Suprapubic skin (tissue), 4 donors: Measurements from ENCODE around the gene PLCG2. TPM values are rescaled to one million over a fixed set of nuclear protein-coding genes. Genes with fewer than 3 reads are reported as not detected.

Experiments used
- DNase-seq, 2 donors: peaks; one replicate each; pipeline ENCODE4 v3.0.0-alpha.2; 2019; ENCODE audit warnings: low spot score in 2 of 2
- H3K27ac ChIP-seq: fragments of 200-600 bp; sonication (generic); one replicate; pipeline ENCODE4 v1.5.1; 2019
- H3K27me3 ChIP-seq: fragments of 200-600 bp; sonication (generic); one replicate; pipeline ENCODE4 v1.5.1; 2019
- H3K36me3 ChIP-seq: fragments of 200-600 bp; sonication (generic); one replicate; pipeline ENCODE4 v1.5.1; 2019
- H3K4me1 ChIP-seq: fragments of 200-600 bp; sonication (generic); one replicate; pipeline ENCODE4 v1.5.1; 2019
- H3K4me3 ChIP-seq: fragments of 200-600 bp; sonication (generic); one replicate; pipeline ENCODE4 v1.5.1; 2019; ENCODE audit warnings: mild to moderate bottlenecking
- H3K9me3 ChIP-seq: fragments of 200-600 bp; sonication (generic); one replicate; pipeline ENCODE4 v1.5.1; 2019
- CTCF ChIP-seq, 2 donors: fragments of 200-600 bp in 1 of 2; fragments of 450-650 bp in 1 of 2; sonication (generic) in 1 of 2; IDR thresholded peaks; one replicate each; pipeline ENCODE4 v1.5.1; 2016 to 2019; ENCODE audit warnings: antibody characterized with exemption in 2 of 2, mild to moderate bottlenecking in 1 of 2, moderate library complexity in 1 of 2
- EP300 ChIP-seq: sonication (generic); formaldehyde crosslinking; IDR thresholded peaks from one replicate; pipeline ENCODE4 v1.6.1; 2017; ENCODE audit warnings: antibody characterized with exemption
- POLR2A ChIP-seq, 2 donors: fragments of 450-650 bp; IDR thresholded peaks; one replicate each; pipeline ENCODE4 v1.6.1; 2017; ENCODE audit warnings: antibody characterized with exemption in 2 of 2, mild to moderate bottlenecking in 2 of 2, moderate library complexity in 2 of 2
- POLR2AphosphoS5 ChIP-seq, 3 donors: sonication (generic); formaldehyde crosslinking; IDR thresholded peaks; one replicate each; pipeline ENCODE4 v1.6.1; 2017; ENCODE audit warnings: antibody characterized with exemption in 3 of 3
- WGBS: methylation state at CpG from one replicate; pipeline ENCODE4 v1.1.5; 2018; 5-methylcytosine and 5-hydroxymethylcytosine counted together
- total RNA-seq, 4 donors: library from RNA; depleted of rRNA; stranded (reverse); fragments of >200 nt; gene quantifications; one replicate each; pipeline ENCODE4 v1.1.0, GENCODE V29; 2016

PLCG2 gene
- total RNA-seq, 4 donors from 2014 or later, result 6.5 to 24.1 (median 10.5) TPM

GRCh38 chr16:81912395-81912794 lies 133.3 kb downstream of the PLCG2 start:
- TF ChIP-seq CTCF (IDR thresholded peaks at IDR 0.05) (no peak), EP300 (no peak), POLR2A (IDR thresholded peaks at IDR 0.05) (no peak), POLR2AphosphoS5 (IDR thresholded peaks at IDR 0.05) (no peak)
- Histone ChIP-seq H3K36me3 (peaks cover 6% of the 10 kb centered on the region), H3K9me3 (no peaks in the 10 kb centered on the region), H3K27me3 (no peaks in the 10 kb centered on the region), H3K27ac (no peak overlapping the region), H3K4me3 (no peak overlapping the region), H3K4me1 (peaks cover 7% of the 10 kb centered on the region)
- 86% methylated on average over 11 of the region's 14 CpGs for WGBS
- DNase-seq, result no peak

- WGBS, result 73% methylated on average over 5 of the region's 5 CpGs
- Histone ChIP-seq H3K36me3 (peaks cover 6% of the 10 kb centered on the region), H3K27me3 (no peaks in the 10 kb centered on the region), H3K27ac (no peak overlapping the region), H3K4me1 (peaks cover 7% of the 10 kb centered on the region), H3K9me3 (no peaks in the 10 kb centered on the region), H3K4me3 (no peak overlapping the region)
- no peak for TF ChIP-seq EP300
- TF ChIP-seq POLR2AphosphoS5 (IDR thresholded peaks at IDR 0.05), result no peak
- TF ChIP-seq CTCF (IDR thresholded peaks at IDR 0.05), result no peak
- TF ChIP-seq POLR2A (IDR thresholded peaks at IDR 0.05), result no peak
- DNase-seq, result no peak
Observed at GRCh38 chr16:81913222-81913621, 134.1 kb downstream of the PLCG2 start.

DNA sequence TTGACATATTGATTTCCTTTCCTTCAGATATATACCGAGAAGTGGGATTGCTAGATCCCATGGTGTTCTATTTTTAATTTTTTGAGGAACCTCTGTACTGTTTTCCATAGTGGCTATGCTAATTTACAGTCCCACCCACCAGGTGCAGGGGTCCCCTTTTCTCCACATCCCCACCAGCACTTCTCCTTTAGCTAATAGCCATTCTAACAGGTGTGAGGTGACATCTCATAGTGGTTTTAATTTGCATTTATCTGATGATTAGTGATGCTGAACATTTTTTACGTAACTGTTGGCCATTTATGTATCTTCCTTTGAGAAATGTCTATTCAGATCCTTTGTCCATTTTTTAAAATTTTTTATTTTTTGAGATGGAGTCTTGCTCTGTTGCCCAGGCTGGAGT lies 138.3 kb downstream of the PLCG2 start:
- Histone ChIP-seq H3K36me3 (peaks cover 9% of the 10 kb centered on the region), H3K27me3 (no peaks in the 10 kb centered on the region), H3K4me3 (no peak overlapping the region), H3K9me3 (no peaks in the 10 kb centered on the region), H3K27ac (no peak overlapping the region), H3K4me1 (no peaks in the 10 kb centered on the region)
- TF ChIP-seq EP300 (no peak), CTCF (IDR thresholded peaks at IDR 0.05) (no peak), POLR2AphosphoS5 (IDR thresholded peaks at IDR 0.05) (no peak), POLR2A (IDR thresholded peaks at IDR 0.05) (no peak)
- DNase-seq, result no peak
- 94% methylated on average over 2 of the region's 2 CpGs for WGBS

DNA sequence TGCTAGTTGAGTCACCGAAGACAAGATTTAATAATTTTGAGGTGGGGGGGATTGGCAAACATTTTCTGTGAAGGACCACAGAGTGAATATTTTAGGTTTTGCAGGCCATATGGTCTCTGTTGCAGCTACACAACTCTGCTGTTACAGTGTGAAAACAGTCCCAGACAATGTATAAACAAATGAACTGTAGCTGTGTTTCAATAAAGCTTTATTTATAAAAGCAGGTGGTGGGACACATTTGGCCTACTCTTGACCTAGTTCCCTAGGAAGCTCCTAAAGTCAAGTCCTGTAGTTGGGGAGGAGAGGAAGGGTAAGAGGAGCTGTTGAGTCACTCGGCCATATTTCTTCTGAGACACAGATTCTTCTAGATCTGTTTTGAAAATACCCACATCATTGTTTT lies 139.8 kb downstream of the PLCG2 start:
- 87% methylated on average over 2 of the region's 2 CpGs for WGBS
- Histone ChIP-seq H3K36me3 (peaks cover 6% of the 10 kb centered on the region), H3K9me3 (no peaks in the 10 kb centered on the region), H3K4me3 (no peak overlapping the region), H3K4me1 (no peaks in the 10 kb centered on the region), H3K27me3 (no peaks in the 10 kb centered on the region), H3K27ac (no peak overlapping the region)
- no peak for TF ChIP-seq EP300
- TF ChIP-seq POLR2AphosphoS5 (IDR thresholded peaks at IDR 0.05), result no peak
- TF ChIP-seq CTCF (IDR thresholded peaks at IDR 0.05), result no peak
- no peak for DNase-seq

- Histone ChIP-seq H3K36me3 (peaks cover 6% of the 10 kb centered on the region), H3K27ac (no peak overlapping the region), H3K27me3 (no peaks in the 10 kb centered on the region), H3K9me3 (no peaks in the 10 kb centered on the region), H3K4me3 (no peak overlapping the region), H3K4me1 (no peaks in the 10 kb centered on the region)
- no peak for DNase-seq
- WGBS, result 89% methylated on average over 4 of the region's 4 CpGs
- TF ChIP-seq POLR2AphosphoS5 (IDR thresholded peaks at IDR 0.05) (no peak), EP300 (no peak), CTCF (IDR thresholded peaks at IDR 0.05) (no peak), POLR2A (IDR thresholded peaks at IDR 0.05) (no peak)
Observed at GRCh38 chr16:81920498-81920897, 141.4 kb downstream of the PLCG2 start.
